Femur (tissue), 1 donor: ENCODE measurements around the gene KLF13.

Experiments used
- DNase-seq: peaks from one replicate; pipeline ENCODE4 v3.0.0-alpha.2; 2017

Gene KLF13

GRCh38 chr15:31387092-31387478 is 60.5 kb downstream of the KLF13 start:
- no peak for DNase-seq

GRCh38 chr15:31387479-31388118 is 61.0 kb downstream of the KLF13 start:
- no peak for DNase-seq

DNA sequence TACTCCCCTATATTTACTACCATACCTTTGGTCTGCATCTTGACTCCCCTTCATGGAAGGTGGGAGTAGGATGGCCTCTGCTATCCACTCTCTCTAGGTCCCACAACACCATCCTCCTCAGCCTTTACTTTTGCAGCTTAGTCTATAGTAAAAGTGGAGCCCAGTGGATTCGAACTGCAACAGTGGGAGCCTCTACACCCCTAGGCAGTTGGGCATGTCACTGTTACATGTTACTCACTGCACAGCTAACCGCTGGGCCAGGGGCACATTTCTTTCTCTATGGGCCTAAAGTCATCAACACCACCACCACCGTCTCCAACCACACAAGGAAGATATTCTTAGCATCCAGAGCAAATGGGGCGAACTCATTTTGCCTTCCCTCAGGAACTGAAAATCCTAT is 62.9 kb downstream of the KLF13 start:
- DNase-seq: no peak

- no peak for DNase-seq
Measured at GRCh38 chr15:31390029-31390428, 63.4 kb downstream of the KLF13 start.

GRCh38 chr15:31390777-31391486 is 64.3 kb downstream of the KLF13 start:
- no peak for DNase-seq

DNA sequence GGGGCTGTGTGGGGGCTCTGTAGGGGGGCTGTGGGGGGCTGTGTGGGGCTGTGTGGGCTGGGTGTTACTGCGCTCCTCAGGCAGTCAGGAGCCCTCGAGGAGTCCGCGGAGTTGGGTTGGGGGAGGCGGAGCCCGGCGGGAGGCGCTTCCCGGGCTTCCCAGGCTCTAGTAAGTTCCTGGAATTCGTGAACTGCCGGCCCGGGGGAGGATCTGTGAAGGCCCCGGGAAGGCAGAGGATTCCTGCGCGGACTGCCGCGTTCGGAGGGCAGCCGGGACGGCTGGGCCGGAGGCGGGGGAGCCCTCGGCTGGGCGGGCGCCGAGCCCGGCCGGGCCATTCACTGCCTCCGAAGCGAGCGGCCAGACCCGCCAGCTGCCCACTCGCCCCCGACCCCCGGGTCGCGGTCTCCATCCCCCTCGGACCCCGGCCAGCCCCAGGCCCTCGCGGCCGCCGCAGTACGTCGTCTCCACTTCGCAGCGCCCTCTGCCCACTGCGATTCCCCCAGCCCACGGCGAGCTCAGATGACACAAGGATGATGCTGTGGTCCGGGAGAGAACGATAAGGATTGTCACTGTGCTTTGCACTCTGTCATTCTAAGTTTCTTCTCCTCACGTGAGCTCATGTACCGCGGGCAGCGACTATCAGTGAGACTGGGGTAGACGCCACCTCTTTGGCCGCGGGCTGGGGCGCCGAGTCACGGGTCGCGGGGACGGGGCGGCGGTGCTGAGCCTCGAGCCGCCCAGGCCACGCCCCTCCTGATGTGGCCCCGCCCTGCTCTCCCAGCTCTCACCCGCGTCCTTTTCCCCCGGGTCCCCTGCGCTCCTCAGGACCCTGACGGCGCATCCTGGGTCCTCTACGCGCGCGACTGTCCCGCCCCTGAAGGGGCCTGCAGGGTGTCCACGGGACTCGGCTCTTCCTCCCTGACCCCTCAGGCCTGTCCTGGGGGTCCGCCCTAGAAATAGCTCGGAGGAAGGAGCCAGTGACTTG is 65.3 kb downstream of the KLF13 start:
- DNase-seq: peak; percentile 83

- peak; percentile 61 for DNase-seq
Measured at GRCh38 chr15:31392761-31393401, 66.2 kb downstream of the KLF13 start.

- no peak for DNase-seq
Measured at GRCh38 chr15:31393444-31394091, 66.9 kb downstream of the KLF13 start.

DNA sequence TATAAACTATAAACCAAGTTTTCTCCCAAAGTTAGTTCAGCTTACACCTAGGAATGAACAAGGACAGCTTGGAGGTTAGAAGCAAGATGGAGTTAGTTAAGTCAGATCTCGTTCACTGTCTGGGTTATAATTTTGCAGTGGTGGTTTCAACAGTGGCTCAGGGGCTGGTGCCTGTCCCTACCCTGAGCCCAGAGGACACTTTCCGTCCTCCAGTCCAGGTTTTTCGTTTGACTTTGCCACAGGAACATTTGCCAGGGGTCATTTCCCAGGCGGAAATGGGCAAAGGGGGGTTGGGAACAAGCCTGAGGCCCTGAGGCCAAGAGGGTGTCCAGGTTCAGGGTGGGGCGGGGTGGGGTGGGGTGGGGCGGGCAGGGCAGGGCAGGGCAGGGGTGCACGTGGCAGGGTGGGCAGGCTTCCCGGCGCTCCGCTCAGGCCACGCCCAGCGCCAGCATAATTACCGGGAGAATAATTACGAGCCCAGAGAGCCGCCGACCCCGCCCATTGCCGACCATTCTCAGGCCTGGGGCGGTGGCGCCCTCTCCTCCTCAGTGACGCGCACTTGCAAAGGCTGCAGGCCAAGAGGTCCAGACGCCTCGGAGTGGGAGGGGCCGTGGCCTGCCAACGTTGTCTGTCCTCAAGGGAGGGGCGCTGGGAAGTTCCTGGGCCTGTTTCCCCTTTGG is 70.4 kb downstream of the KLF13 start:
- peak; percentile 86 for DNase-seq

- no peak for DNase-seq
Measured at GRCh38 chr15:31397851-31398661, 71.4 kb downstream of the KLF13 start.

DNA sequence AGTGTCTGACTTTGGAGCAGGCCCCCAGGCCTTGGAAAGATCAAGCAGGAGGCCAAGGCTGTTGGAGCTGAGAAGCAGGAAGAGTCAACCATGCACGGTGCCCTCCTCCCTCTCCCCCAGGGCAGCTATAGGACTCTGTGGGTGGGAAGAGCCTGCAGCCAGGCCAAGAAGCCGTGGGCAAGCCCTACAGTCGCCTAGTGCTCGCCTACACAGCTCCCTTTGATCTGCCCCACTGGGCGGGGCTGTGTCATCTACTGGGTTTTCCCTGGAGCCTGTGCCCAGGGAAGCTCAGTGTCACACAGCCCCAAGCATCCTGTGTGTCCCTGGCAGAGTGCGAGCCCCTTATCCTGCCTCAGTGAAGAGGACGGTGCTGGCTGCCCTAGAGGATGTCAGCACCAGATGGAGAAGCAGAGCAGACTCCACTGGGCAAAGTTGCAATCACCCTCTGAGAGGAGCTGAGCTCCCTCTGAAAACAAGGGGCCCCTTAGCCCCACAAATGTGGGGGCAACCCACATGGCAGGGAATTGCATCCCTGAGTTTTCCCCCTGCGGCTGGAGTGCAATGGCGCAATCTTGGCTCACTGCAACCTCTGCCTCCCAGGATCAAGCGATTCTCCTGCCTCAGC is 72.2 kb downstream of the KLF13 start:
- no peak for DNase-seq

DNA sequence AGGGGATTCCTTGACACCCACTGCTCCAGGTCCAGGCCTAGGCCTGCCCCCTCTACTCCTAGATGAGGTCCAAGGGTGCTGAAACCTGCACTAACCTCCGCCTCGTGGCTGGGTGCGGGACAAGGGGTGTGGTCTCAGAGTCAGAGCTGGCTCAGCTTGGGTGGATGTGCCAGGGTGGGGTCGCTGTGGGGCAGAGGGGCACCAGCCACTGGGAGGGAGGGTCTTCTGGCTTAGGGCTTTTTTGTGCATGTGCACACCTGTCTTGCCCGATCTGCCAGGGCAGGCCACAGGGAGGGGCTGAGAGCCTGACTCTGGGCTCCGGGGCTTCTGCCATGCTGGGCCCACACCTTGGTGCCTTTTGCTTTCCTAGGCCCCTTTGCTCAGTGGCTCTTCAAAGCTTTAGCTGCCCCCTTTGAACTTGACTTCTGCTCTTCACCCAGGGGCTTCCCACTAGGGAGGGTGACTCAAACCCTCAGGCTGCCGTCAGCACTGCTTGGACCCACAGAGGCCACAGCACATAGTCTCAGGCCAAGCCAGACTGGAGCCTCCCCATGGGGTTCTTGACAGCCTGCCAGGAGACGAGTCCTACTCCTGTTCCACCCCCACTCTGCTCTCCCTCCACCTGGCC is 73.0 kb downstream of the KLF13 start:
- no peak for DNase-seq

GRCh38 chr15:31400222-31400927 is 73.7 kb downstream of the KLF13 start:
- no peak for DNase-seq

- DNase-seq: no peak
Measured at GRCh38 chr15:31401282-31401681, 74.6 kb downstream of the KLF13 start.

GRCh38 chr15:31402003-31402402 is 75.4 kb downstream of the KLF13 start:
- no peak for DNase-seq

DNA sequence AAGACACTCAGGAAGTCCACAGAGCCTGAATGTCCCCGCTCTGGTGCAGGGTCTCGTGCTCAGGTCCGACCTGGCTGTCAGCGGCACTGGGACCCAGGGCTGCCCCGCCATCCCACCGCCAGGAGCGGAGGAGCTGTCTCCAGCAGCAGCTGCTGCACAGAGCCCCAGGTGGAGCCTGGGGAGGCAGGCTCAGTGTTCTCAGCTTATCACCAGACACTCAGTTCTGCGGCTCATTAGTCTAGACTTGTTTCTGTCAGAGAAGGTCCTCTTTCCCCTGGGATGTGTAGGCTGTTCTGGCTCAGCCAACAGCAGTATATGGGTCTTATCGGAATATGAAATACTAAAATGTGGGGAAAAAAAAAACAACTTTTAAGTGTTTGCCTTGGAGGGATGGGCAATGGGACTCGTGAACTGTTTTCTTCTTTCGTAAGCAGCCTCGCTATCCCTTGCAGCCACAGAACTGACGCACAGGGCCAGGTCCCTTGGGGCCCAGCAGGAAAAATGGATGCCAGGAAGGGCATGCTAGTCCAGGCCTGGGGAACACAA is 75.9 kb downstream of the KLF13 start:
- DNase-seq: no peak

GRCh38 chr15:31403096-31403495 is 76.5 kb downstream of the KLF13 start:
- no peak for DNase-seq

DNA sequence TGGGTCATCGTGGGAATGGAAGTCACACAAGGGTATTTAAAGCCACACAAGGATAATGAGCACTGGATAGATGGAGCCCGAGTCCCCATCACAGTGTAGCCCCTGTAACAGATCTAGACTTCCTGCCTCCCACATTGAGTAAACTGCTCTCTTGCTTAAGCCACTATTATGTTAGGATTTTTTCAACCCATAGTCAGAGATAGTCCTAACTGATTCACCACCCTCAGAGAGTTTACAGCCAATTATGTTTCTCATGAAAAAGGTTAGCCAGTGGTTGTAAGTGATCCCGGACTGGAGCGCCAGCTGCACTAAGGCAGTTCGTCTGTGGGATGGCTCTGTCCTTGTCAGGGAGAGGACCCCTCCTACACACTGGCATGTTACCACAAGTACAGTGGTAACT is 77.0 kb downstream of the KLF13 start:
- DNase-seq: no peak

DNA sequence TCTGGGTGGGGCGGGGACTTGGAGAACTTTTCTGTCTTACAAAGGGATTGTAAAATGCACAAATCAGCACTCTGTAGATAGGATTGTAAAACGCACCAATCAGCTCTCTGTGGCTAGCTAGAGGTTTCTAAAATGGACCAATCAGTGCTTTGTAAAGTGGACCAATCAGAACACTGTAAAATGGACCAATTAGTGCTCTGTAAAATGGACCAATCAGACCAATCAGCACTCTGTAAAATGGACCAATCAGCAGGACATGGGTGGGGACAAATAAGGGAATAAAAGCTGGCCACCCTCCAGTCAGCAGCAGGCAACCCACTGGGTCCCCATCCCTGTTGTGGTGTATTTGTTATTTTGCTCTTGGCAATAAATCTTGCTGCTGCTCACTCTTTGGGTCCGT is 77.7 kb downstream of the KLF13 start:
- no peak for DNase-seq
